DOHH2 (cell line): ENCODE data around the gene ANGPTL3.

Source experiments
- H3F3A ChIP-seq: fragments of 200-600 bp; sonication (generic), shearing (Covaris generic); 2 replicates; pipeline ENCODE4 v1.6.0; 2016; ENCODE audit warnings: antibody characterized with exemption, mild to moderate bottlenecking; ENCODE audit not compliant: control insufficient read depth, insufficient read depth
- H3K27ac ChIP-seq: fragments of 200-600 bp; sonication (generic); 2 replicates; pipeline ENCODE4 v1.5.1; 2014; ENCODE audit warnings: low read depth, mild to moderate bottlenecking, low read length, moderate library complexity
- H3K27me3 ChIP-seq: fragments of 200-600 bp; sonication (generic); 2 replicates; pipeline ENCODE4 v1.6.1; 2014; ENCODE audit warnings: mild to moderate bottlenecking, low read length, mixed read lengths; ENCODE audit not compliant: control insufficient read depth
- H3K36me3 ChIP-seq: fragments of 200-600 bp; sonication (generic); 2 replicates; pipeline ENCODE4 v1.6.1; 2014; ENCODE audit warnings: mild to moderate bottlenecking, low read length, moderate library complexity, mixed read lengths; ENCODE audit not compliant: control insufficient read depth
- H3K4me1 ChIP-seq: fragments of 200-600 bp; sonication (generic); 2 replicates; pipeline ENCODE4 v1.6.1; 2014; ENCODE audit warnings: mild to moderate bottlenecking, low read length, mixed read lengths; ENCODE audit not compliant: control insufficient read depth
- H3K4me2 ChIP-seq: fragments of 200-600 bp; sonication (generic); 2 replicates; pipeline ENCODE4 v1.6.0; 2014; ENCODE audit warnings: mild to moderate bottlenecking, low read length, moderate library complexity
- H3K4me3 ChIP-seq: fragments of 200-600 bp; sonication (generic); 2 replicates; pipeline ENCODE4 v1.5.1; 2014; ENCODE audit warnings: mild to moderate bottlenecking, low read length, mixed read lengths
- H3K79me2 ChIP-seq: fragments of 200-600 bp; sonication (generic); 2 replicates; pipeline ENCODE4 v1.6.1; 2014; ENCODE audit warnings: mild to moderate bottlenecking, low read length, mixed read lengths; ENCODE audit not compliant: control insufficient read depth
- H3K9me2 ChIP-seq: fragments of 200-600 bp; sonication (generic); replicated peaks from 2 replicates; pipeline ENCODE4 v1.6.1; 2014; ENCODE audit warnings: mild to moderate bottlenecking, low read length, mixed read lengths; ENCODE audit not compliant: control insufficient read depth
- H3K9me3 ChIP-seq: fragments of 200-600 bp; sonication (generic); 2 replicates; pipeline ENCODE4 v1.6.1; 2014; ENCODE audit warnings: antibody characterized with exemption, low read length, mixed read lengths; ENCODE audit not compliant: control insufficient read depth, insufficient read depth
- H4K20me1 ChIP-seq: fragments of 200-600 bp; sonication (generic); 2 replicates; pipeline ENCODE4 v1.6.0; 2014; ENCODE audit warnings: low read depth, mild to moderate bottlenecking, antibody characterized with exemption, low read length, moderate library complexity; ENCODE audit not compliant: control insufficient read depth, insufficient read depth
- EZH2phosphoT487 ChIP-seq: fragments of 200-600 bp; sonication (generic); IDR thresholded peaks from 2 replicates; pipeline ENCODE4 v1.6.1; 2017; ENCODE audit warnings: borderline replicate concordance, mild to moderate bottlenecking, antibody characterized with exemption, low read length, moderate library complexity, mixed read lengths
- TF ChIP-seq, protein P1 (sequence below): fragments of 200-600 bp; sonication (generic); IDR thresholded peaks from one replicate; pipeline ENCODE4 v1.5.1; 2014; ENCODE audit warnings: antibody characterized with exemption, mild to moderate bottlenecking, low read depth, low read length; ENCODE audit not compliant: poor library complexity, severe bottlenecking

The ANGPTL3 gene

DNA sequence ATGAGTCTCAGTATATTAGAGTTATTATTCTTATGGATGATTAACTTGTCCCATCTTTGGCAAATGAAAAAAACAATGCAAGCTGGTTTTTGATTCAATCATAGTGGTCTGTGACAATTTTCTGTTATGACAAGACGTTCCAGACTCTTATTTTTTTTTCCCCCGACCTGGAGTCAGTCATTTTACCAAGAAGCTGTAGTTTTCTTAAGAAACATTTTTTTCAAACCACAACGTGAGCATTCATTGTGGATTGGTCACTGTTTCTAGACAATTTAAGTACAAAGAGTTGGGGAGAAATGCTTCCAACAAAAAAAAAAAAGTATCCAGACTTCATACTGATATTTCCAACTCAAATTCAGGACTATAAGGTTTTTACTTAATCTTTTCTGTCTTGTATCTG lies 8.0 kb upstream of the ANGPTL3 start:
- no peak overlapping the region for H3K4me2 ChIP-seq
- H3K9me3 ChIP-seq = no peaks in the 10 kb centered on the region
- TF ChIP-seq, protein P1, sequence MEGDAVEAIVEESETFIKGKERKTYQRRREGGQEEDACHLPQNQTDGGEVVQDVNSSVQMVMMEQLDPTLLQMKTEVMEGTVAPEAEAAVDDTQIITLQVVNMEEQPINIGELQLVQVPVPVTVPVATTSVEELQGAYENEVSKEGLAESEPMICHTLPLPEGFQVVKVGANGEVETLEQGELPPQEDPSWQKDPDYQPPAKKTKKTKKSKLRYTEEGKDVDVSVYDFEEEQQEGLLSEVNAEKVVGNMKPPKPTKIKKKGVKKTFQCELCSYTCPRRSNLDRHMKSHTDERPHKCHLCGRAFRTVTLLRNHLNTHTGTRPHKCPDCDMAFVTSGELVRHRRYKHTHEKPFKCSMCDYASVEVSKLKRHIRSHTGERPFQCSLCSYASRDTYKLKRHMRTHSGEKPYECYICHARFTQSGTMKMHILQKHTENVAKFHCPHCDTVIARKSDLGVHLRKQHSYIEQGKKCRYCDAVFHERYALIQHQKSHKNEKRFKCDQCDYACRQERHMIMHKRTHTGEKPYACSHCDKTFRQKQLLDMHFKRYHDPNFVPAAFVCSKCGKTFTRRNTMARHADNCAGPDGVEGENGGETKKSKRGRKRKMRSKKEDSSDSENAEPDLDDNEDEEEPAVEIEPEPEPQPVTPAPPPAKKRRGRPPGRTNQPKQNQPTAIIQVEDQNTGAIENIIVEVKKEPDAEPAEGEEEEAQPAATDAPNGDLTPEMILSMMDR = no peak
- TF ChIP-seq EZH2phosphoT487 = no peak
- H3K79me2 ChIP-seq = no peaks in the 10 kb centered on the region
- no peak overlapping the region for H3K27ac ChIP-seq
- H4K20me1 ChIP-seq = no peaks in the 10 kb centered on the region
- H3K27me3 ChIP-seq = no peaks in the 10 kb centered on the region
- H3K36me3 ChIP-seq = no peaks in the 10 kb centered on the region
- no peaks in the 10 kb centered on the region for H3K9me2 ChIP-seq
- H3K4me1 ChIP-seq = no peaks in the 10 kb centered on the region
- H3F3A ChIP-seq = no peaks in the 10 kb centered on the region; the same call in 1 of the 2 replicates
- no peak overlapping the region for H3K4me3 ChIP-seq

DNA sequence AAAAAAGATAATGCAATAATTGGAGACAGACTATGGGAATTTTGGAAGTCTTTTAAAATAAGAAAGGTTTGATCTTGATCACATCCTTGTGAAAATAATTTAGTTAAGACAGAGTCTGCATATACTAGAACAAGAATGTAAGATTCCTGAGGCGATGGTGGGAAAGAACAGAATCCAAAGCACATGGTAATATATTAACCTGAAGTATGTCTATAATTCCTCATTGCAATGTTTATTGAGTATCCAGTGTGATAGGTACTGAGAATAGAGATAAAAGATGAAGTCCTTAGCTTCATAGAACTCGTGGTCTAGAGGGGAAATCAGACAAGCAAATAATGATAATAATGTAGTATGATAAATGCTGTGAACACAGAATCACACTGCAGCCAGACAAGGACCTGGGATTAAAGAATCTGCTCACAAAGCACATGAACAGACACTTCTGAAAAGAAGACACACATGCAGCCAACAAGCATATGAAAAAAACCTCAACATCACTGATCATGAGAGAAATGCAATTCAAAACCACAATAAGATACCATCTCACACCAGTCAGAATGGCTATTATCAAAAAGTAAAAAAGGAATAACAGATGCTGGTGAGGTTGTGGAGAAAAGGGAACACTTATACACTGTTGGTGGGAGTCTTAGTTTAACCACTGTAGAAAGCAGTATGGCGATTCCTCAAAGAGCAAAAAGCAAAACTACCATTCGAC lies 6.9 kb upstream of the ANGPTL3 start:
- Histone ChIP-seq H3F3A (no peaks in the 10 kb centered on the region; the same call in 1 of the 2 replicates), H3K27ac (no peak overlapping the region), H3K79me2 (no peaks in the 10 kb centered on the region), H3K4me1 (no peaks in the 10 kb centered on the region), H3K4me3 (no peak overlapping the region), H3K4me2 (no peak overlapping the region), H4K20me1 (no peaks in the 10 kb centered on the region), H3K27me3 (no peaks in the 10 kb centered on the region), H3K9me3 (no peaks in the 10 kb centered on the region), H3K9me2 (no peaks in the 10 kb centered on the region), H3K36me3 (no peaks in the 10 kb centered on the region)
- TF ChIP-seq, protein P1 = no peak
- TF ChIP-seq EZH2phosphoT487 = no peak

GRCh38 chr1:62590970-62591368 lies 6.4 kb upstream of the ANGPTL3 start:
- no peak for TF ChIP-seq EZH2phosphoT487
- TF ChIP-seq, protein P1 = no peak
- Histone ChIP-seq H4K20me1 (no peaks in the 10 kb centered on the region), H3K4me3 (no peak overlapping the region), H3K27me3 (no peaks in the 10 kb centered on the region), H3F3A (no peaks in the 10 kb centered on the region; the same call in 1 of the 2 replicates), H3K4me1 (no peaks in the 10 kb centered on the region), H3K4me2 (no peak overlapping the region), H3K79me2 (no peaks in the 10 kb centered on the region), H3K27ac (no peak overlapping the region), H3K9me2 (no peaks in the 10 kb centered on the region), H3K36me3 (no peaks in the 10 kb centered on the region), H3K9me3 (no peaks in the 10 kb centered on the region)
